GM18868 (cell line): ENCODE results near the gene PRR19.
"Not testable (repeated sequence)": the region's sequence is repeated elsewhere in the genome, so short reads cannot be mapped to it uniquely, and the experiment has no call there.

Experiments
- ATAC-seq: cut with Tn5 transposase; IDR thresholded peaks from one replicate; pipeline ENCODE4 v1.9.1; 2021; ENCODE audit warnings: mild to moderate bottlenecking, moderate library complexity; ENCODE audit not compliant: unreplicated experiment

Gene PRR19, protein sequence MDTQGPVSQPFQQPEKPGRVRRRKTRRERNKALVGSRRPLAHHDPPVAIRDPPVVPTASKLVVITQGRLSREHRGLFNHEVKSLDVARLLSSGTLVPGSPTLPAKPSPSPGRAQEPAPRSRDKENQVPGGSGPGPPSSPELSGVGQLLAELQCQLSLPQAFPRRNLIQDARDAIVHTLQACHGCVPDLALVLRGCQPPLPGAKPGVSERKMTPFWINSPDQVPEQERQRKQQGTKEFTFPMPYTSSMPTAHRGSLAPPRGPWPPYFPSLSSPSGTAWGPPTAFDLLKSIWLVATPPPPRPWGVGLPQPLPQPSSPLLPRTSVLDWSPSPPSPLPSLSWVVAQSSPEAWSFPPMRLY

DNA sequence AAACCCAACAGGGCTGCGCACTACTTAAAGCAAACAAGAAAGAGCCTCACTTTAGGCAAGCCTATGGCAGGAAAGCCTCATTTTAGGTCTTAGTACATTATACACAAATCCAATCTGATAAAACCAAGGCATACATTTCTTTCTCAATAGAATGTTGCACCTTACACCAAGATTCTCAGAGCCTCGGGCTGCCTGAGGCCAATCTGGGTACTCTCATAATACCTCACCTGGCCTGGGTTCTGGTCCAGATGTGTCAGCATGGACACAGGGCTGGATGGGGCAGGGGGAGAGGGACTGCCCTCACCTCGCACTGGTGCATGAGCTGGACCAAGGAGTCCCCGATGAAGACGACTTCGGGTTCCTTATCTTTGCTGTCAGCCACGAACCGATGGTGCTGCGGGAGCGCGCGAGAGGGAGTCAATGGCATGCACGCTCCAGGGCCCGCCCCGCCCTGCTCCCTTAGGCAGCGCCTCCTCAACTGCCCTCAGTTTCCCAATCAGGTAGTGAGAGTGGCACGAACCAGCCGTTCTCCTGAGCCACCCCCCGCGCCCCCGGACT lies at the start of gene PRR19:
TSS of gene PRR19 (plus strand) at position 487 of the 558 bp plus-strand sequence. CDS start 7,453 bp downstream, outside the sequence.
- no peak for ATAC-seq

DNA sequence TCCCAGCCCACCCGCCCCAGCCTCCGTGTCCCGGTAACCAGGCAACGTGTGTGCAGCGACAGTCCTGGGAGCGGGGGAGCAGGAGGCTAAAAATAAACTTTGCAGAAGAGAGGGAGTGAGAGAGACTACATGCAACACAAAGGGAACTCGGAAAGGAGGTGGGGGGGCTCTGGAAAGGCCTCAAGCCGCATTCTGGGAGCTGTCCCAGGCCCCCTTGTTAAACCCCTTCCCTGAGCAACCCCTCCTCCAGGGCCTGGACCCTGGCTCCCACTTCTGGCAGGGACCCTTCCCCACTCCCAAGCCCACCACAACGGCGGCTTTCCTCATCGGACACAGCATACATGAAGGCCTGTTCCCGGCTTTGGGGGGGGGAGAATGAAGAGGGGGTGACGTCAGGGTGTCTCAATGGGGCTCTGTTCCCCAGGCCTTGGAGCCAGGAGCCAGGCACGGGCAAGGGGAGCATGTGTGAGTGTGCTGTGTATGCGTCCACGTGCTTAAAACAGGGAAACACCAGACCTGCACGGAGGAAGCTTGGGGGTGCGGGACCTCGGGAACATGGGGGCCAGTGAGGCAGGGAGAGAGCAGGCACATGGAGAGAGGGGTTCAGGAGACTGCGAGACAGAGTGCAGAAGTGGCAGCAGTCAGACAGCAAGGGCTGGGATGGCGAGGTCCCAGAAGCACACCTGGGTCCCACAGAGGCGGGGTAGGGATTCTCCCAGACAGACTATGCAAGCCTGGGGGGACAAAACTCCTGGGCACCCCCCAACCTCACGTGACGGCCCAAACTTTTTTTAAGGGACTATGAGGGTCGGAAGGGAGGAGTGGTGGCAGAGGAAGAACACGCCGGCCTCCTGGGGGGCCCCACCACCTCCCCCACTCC lies 49.3 kb upstream of the PRR19 start:
- ATAC-seq = no peak

DNA sequence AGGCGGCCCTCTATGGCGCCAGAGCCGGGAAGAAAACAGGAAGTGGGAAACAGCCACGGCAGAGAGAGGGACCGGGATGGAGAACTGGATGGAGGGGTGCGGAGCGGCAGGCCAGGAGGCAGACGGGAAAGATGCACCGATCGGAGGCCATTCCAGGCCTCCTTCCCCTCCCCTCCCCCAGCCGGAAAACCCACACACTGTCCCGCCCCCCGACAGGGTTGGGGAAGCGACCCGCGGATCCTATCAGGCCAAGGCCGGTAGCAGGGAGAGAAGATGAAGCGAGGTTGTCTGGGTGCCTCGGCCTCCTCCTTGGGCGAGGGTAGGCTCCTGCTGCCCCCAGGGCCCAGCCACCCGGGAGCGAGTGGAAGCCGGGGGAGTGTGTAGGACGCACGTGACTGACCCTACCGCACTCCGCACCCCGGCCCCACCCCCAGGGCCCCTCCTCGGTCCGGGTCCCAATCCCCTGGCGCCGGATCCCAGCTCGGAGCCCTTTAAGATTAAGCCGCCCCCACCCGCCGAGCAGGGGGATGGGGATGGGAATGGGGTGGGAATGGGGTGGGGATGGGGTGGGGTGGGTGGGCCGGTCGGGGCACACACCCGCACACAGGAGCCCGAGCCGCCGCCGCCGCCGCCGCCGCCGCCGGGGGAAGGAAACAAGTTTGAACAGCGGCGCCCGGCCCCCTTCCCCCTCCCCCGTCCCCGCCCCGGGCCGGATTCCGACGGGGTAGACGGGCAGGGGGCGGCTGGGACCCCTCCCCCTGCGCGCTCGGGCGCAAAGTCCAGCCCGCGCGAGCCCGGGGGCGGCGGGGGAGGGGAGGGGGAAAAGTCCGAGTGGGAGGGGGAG lies 48.5 kb upstream of the PRR19 start:
- no peak for ATAC-seq

DNA sequence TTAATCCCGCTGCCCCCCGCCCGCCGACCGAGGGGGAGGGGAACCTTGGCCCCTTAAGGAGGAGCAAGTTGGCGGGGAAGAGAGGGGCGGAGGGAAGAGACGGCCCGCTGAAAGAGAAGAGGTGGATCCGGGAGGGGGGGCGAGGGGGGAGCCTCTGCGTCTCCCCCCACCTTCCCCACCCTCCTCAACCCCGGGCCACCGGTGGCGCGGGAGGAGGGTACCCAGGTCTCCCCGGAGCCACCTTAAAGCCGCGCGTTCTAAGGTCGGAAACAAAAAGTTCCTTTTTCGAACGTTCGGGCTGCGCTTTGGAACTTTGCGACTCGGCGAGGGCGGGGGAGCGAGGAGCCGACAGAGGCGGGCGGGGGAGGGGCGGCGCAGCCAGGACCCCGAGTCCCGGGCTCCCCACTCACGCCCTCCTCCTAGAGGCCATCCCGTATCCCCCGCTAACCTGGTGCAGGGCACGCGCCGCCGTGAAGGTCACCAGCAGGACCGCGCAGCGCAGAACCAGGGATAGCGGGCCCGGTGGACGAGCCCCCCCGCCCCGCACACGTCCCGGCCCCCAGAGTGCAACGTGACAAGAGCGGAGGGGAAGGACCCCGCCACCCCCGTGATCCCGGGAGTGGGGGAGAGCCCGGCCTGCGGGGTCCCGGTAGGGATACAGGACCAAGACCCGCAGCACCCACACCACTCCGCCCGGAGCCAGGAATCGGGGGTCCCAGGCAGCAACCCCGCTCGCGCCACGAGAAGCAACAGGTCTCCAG lies 47.7 kb upstream of the PRR19 start:
- no peak for ATAC-seq

DNA sequence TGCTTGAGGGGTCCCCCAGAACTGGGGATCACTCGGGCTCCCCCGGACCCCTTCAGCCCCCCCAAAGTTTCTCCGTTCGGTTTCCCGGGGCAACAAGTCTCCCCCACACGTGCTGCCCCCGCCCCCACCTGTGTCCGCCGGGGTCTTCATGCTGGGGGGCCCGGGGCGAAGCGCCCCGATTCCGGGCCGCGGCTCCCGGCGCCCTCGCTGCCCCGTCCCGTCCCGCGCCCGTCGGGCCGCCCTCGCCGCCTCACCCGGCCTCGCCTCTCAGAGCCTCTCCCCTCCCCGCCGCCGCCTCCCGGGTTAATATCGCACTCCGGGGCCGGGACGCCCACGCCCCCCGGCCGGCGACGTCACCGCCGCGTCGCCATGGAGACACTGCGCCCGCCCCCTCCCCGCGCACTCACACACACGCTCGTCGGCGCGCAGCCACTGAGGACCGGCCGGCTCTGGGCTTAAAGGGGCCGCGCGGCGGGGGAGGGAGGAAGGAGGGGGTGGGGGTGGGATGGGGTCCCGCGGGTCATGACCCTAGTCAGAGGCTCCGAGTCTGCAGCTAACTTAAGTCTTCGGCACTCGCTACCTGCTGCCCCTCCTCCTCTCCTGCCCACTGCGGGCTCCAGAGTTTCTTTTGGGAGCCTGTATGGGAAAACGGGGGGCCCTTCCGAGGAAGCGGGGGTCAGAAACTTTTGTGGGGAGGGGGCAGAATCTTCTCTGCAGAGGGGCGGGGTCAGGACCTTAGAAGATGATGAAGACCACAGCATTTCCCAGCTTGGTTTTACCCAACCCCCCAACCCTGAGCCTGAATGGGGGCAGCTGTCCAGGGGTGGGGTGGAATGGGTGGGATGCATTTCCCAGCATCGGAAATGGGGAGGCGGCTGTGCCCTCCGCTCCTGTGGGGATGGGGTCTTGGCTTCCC lies 46.8 kb upstream of the PRR19 start, which contains the start of gene ERF:
TSS of gene ERF (minus strand) at position 279 of the 916 bp plus-strand sequence. CDS start at position 150, 129 bp downstream.
- ATAC-seq = peak; percentile 69

DNA sequence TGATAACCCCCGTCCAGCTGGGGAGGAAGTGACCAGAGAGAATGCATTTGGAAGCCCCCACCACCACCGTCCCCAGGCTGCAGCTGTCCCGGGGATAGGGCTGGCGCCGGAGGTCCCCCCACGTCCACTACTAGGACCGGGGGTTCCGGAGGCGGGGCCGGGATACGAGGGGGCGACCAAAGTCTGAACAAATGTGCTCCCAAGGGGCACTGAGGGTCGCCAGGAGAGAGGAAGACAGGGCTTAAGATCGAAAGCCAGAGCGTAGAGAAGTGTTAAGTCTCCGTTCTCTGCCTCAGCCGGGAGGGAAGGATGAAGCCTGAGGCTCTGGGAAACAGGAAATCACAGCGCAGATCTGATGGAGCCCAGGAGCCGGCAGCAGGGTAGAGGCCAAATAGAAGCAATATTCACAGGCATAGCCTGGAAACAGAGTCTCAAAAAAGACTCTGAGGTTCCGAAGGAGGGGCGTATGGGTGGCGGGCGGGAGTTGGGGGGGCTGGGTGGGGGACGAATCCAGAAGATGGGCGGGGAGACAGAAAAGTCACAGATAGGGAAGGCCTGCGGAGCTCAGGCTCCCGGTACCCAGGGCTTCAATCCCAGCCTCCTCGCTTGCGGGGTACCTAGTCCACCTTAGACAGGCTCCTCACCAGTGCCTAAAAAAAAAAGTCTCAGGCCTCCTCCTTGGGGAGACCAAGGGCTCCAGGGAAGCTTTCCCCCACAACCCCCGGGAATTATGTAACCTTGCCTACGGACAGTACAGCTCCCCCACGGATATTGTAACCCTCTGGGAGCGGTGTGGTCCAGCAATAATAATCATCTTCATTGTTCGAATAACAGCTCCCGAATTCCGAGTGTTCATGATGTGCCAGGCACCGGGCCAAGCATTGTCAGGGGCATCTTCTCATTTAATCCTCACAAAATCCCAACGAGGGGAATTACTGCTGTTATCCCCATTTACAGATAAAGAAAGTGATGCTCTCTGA lies 45.9 kb upstream of the PRR19 start:
- no peak for ATAC-seq

DNA sequence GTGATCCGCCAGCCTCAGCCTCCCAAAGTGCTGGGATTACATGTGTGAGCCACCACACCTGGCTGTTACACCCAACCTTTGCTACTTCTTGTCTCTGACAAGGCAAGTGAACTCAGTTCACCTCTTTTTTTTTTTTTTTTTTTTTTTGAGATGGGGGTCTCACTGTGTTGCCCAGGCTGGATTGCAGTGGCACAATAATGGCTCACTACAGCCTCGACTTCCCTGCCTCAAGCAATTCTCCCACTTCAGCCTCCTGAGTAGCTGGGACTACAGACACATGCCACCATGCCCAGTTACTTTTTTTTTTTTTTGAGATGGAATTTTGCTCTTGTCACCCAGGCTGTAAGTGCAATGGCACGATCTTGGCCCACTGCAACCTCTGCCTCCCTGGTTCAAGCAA lies 44.1 kb upstream of the PRR19 start:
- ATAC-seq = not testable (repeated sequence)

DNA sequence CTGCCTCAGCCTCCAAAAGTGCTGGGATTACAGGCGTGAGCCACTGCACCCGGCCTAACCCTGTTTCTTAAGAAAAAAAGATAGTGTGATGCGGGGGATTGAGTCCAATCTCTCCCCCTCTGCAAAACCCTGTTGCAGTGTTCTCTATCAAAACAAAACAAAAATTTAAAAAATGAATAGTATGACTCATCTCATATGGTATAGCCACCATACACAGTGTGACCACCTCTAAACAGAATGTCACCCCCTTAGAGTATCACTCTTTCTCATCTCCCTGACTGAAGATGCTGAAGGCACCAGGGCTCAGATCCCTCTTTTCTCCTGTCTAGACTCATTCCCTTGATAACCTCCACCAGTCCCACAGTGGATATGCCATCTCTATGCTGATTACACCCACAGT lies 40.2 kb upstream of the PRR19 start:
- no peak for ATAC-seq

DNA sequence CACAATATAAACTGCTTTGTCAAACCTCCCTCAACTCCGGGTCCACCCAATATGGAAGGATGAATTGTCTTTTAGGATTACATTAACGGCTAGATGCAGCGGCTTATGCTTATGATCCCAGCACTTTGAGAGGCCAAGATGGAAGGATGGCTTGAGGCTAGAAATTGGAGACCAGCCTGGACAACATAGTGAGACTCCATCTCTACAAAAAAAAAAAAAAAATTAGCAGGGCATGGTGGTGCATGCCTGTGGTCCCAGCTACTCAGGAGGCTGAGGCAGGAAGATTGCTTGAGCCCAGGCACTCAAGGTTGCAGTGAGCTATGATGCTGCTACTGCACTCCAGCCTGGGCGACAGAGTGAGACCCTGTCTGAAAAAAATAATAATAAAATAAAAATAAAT lies 35.8 kb upstream of the PRR19 start:
- ATAC-seq = not testable (repeated sequence)

DNA sequence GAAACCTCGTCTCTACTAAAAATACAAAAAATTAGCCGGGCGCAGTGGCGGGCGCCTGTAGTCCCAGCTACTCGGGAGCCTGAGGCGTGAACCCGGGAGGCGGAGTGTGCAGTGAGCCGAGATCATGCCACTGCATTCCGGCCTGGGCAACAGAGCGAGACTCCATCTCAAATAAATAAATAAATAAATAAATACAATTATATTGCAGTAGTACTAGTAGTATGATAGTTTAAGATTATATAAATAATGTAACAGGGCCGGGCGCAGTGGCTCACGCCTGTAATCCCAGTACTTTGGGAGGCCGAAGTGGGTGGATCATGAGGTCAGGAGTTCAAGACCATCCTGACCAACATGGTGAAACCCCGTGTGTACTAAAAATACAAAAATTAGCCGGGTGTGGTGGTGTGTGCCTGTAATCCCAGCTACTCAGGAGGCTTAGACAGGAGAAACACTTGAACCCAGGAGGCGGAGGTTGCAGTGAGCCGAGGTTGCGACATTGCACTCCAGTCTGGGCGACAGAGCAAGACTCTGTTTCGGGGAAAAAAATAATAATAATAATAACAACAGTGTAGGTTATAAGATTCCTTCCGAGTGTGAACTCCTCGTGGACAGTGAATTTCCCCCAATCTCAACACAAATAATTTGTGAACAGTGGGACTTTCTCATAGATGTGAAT lies 34.9 kb upstream of the PRR19 start:
- ATAC-seq = not testable (repeated sequence)

DNA sequence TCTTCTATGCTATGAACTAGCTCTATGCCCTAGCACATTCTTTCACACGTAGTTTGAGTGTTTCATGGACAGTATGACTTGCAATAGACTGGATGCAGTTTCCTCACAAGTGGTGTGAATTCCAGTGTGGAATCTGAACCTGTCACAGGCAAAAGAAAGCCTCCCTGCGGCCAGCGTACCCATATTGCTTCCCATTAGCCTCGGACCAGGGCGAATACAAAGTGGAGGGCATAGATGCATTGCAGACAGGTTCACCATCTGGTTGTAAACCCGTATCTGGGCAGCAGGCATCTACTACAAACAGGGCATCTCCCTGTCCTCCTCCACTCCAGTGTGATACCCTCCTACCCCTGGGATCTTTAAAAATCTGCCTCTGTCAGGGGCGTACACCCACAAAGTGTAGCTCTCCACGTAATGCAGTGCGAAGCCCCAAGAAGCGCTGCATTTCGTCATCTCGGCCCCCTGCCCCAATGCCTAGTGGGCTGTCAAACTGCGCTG lies 34.2 kb upstream of the PRR19 start:
- ATAC-seq = no peak

DNA sequence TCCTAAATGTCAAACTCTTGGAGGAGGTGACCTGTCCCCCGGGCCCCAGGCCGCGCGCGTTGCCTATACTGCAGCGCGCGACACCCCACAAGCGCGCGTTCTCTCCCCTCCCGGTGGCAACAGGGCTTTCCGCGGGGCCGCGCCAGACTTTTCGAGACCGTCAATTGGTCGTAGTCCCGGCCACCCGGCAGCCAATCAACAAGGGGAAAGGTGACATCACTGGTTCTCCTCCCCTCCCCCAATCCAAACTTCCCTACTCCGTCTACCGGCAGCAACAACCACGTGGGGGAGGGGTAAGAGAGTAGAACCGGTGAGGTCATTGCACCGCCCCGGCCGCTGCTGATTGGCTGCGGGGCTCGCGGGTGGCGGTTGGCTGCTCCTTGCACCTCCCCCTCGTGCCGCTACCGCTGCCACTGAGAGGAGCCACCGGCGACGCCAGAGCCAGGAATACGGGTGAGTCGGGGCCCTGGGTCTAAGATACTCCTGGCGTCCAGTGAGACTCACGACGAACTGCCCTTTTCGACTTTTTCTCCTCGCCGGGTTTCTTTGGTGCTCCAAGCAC lies 33.7 kb upstream of the PRR19 start:
- peak; percentile 49 for ATAC-seq

DNA sequence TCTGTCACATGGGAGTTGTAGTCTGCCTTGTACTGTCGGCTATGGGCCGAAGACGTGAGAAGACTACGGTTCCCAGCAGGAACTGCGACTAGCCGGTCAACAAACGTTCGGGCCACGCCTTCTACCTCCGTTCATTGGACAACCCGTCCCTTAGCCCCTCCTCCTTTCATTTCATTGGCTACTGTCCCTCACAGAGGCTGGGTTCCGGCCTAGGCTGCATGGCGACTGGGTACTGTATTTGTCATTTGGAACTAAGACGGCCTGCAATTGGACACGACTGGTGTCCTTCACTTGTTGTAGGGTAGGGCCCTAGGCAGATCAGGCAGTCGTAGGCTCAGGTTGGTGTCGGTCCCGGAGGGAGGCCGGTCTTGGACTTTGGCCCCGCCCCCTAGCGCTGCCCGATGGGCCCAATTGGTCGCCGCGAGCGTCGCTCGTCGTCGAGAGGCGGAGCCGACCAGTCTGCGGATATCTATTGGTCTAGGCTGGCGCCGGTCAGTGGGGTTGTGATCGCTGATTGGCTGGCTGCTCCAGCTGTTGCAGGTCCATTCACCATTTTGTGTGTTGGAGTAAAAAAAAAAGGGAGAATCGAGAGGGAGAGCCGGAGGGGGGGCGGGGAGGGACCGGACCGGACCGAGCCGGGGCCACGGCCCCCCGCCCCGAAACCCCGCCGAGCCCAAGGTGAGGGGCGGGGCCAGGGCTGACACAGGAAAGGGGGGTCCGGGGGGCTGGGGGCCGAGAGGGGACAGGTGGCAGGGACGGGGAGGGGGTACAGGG lies 33.0 kb upstream of the PRR19 start, which contains the start of gene CIC:
TSS of gene CIC (plus strand) at position 549 of the 774 bp plus-strand sequence. CDS start 2,532 bp downstream, outside the sequence.
- ATAC-seq = peak; percentile 79

DNA sequence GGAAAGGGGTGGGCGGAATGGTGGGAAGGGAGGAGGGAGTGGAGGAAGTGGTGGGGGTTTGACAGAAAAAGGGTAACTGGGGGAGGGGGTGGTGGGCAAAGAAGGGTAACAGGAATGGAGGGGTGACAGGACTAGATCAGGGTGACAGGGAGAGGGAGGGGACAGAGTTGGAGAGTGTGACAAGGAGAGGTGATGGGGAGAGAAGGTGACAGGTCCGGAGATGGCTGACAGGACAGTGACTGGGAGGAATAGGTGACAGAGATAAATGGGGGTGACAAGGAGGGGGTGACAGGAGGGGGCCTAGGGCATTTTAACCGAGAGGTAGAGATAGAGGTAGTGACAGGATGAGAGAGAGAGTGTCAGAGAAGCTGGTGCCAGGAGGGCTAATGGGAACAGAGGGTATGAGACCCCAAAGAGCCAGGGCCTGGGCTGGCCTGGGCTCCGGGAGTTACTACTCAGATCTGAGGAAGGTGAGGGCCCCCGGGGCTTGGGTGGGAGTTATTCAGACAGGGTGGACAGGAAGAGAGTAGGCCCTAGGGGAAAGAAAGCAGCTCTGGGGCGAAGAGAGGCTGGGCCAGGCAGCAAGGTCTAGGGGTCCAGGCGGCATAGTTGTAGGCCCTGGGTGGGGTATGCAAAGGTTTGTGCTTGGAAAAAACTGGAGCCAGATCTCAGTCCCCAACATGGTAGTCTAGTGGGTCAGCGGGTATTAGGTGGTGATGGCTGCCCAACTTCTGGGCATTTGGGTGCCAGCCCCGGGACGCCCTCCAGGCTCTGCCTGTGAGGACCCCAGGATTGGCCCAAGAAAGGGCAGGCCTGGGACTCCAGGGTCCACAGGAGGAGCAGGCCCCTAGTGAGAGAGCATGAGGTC lies 32.2 kb upstream of the PRR19 start:
- no peak for ATAC-seq
